Retinal pigment epithelial cell (primary cell): ENCODE measurements around the gene PIGL.

Experiments used
- DNase-seq: peaks from one replicate; pipeline ENCODE4 v3.0.0-alpha.2; 2010; ENCODE audit warnings: low read depth
- H3K4me3 ChIP-seq: 2 replicates; pipeline ENCODE4 v1.5.1; 2011; ENCODE audit warnings: mild to moderate bottlenecking, low read length, control low read depth, moderate library complexity
- CTCF ChIP-seq: conservative IDR thresholded peaks from 2 replicates; pipeline ENCODE4 v1.5.1; 2011; ENCODE audit warnings: low read depth, low read length, control low read depth, inconsistent platforms

PIGL gene

GRCh38 chr17:16251043-16251442, 34.0 kb downstream of the PIGL start:
- H3K4me3 ChIP-seq, result no peak overlapping the region
- DNase-seq, result no peak
- TF ChIP-seq CTCF, result no peak

DNA sequence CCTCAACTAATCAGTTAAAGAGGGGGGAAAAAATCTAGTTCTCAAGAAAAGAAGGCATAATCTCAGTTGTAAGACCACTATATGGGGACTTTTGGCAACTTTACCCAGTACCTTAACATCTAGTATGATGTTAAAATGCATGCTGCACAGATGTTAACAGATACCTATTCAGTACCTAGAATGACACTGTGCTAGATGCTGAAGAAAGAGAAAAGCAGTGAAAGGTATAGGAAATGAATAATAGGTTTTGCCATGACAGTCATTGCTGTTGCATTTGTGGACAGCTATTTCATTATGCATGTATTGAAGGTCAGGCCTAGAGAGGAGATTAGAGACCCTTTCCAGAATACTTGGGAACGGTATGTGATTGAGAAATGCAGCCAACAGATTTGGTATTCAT, 34.5 kb downstream of the PIGL start:
- TF ChIP-seq CTCF, result no peak
- no peak overlapping the region for H3K4me3 ChIP-seq
- no peak for DNase-seq

DNA sequence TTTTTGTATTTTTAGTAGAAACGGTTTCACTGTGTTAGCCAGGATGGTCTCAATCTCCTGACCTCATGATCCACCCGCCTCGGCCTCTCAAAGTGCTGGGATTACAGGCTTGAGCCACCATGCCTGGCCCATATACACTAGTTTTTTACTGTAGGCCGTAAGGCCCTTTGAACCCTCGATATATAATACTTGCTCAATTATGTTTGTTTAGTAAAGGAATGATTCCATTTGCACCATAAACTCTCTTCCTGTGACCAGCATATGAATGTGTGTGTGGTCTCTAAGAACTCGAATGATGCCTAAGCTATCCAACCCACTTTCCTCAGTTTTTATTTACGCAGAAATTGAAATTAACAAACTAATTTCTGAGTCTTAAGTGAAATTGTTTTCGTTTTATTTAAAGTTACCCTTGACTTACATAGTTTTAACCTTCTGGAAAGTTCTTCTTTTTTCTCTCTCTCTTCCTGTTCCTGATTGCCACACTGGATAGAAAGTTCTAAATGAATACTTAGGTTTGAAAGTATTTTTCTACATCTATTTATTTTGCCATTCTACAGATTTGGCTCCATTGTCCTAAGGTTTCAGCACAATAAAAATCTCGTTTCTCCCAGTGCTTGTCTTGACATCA, 37.9 kb downstream of the PIGL start:
- TF ChIP-seq CTCF, result no peak
- no peak overlapping the region for H3K4me3 ChIP-seq
- DNase-seq, result no peak

DNA sequence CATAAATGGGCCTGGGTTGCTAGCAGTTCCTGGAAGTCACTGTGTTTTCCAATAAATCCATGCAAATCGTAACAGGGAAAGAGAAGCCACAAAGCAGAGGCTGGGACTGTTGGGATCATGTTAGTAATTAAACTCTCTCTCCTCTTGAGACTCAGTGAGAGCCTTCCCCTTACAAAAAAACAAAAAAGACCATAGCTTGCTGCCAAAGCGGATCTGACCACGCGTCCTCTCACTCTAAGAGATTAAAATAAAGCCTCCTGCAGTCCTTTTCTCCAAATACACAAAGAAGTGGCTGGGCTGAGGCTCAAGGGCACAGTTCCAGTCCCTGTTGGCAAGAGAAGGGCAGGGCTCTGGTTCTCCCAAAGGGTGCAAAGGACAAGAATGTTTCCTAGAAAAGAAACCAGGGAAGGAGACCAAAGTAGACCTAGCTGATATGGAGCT, 38.5 kb downstream of the PIGL start:
- no peak overlapping the region for H3K4me3 ChIP-seq
- no peak for TF ChIP-seq CTCF
- DNase-seq, result peak; percentile 43

- H3K4me3 ChIP-seq, result no peak overlapping the region
- no peak for DNase-seq
- TF ChIP-seq CTCF, result no peak
Observed at GRCh38 chr17:16258901-16259300, 41.9 kb downstream of the PIGL start.

- TF ChIP-seq CTCF, result no peak
- DNase-seq, result no peak
- no peak overlapping the region for H3K4me3 ChIP-seq
Observed at GRCh38 chr17:16259926-16260325, 42.9 kb downstream of the PIGL start.

GRCh38 chr17:16261049-16261448, 44.0 kb downstream of the PIGL start:
- DNase-seq, result no peak
- no peak for TF ChIP-seq CTCF
- H3K4me3 ChIP-seq, result no peak overlapping the region
